NT2/D1 (cell line): ENCODE results near the gene DNAH1.

Source experiments
- DNase-seq: peaks from one replicate; pipeline ENCODE4 v3.0.0-alpha.2; 2011; ENCODE audit warnings: low read depth, low spot score
- H3K27me3 ChIP-seq: 2 replicates; pipeline ENCODE4 v1.6.0; 2011; ENCODE audit warnings: mild to moderate bottlenecking; ENCODE audit not compliant: insufficient read length, insufficient read depth
- H3K36me3 ChIP-seq: 2 replicates; pipeline ENCODE4 v1.6.1; 2011; ENCODE audit warnings: mild to moderate bottlenecking, low read length, mixed read lengths; ENCODE audit not compliant: insufficient read depth, insufficient read length
- H3K4me1 ChIP-seq: 2 replicates; pipeline ENCODE4 v1.5.1; 2011; ENCODE audit not compliant: insufficient read depth, insufficient read length
- H3K4me3 ChIP-seq: 2 replicates; pipeline ENCODE4 v1.5.1; 2011; ENCODE audit warnings: low read depth; ENCODE audit not compliant: insufficient read length
- H3K9ac ChIP-seq: 2 replicates; pipeline ENCODE4 v1.6.0; 2011; ENCODE audit warnings: low read depth; ENCODE audit not compliant: insufficient read length
- H3K9me3 ChIP-seq: 2 replicates; pipeline ENCODE4 v1.5.1; 2011; ENCODE audit warnings: mild to moderate bottlenecking, low read length; ENCODE audit not compliant: insufficient read depth
- SUZ12 ChIP-seq: IDR thresholded peaks from 2 replicates; pipeline ENCODE4 v1.6.1; 2011; ENCODE audit not compliant: insufficient read length, insufficient read depth; ENCODE audit errors: extremely low read depth
- YY1 ChIP-seq: IDR thresholded peaks from 2 replicates; pipeline ENCODE4 v1.6.1; 2011; ENCODE audit not compliant: insufficient read length, insufficient read depth
- ZNF274 ChIP-seq: IDR thresholded peaks from 2 replicates; pipeline ENCODE4 v1.6.1; 2011; ENCODE audit warnings: mild to moderate bottlenecking, low read depth, low read length

The DNAH1 gene

GRCh38 chr3:52351762-52352368 lies 35.7 kb downstream of the DNAH1 start:
- Histone ChIP-seq H3K4me1 (peaks cover 9% of the 10 kb centered on the region), H3K36me3 (peaks cover 23% of the 10 kb centered on the region), H3K27me3 (no peaks in the 10 kb centered on the region), H3K9ac (no peak overlapping the region), H3K9me3 (no peaks in the 10 kb centered on the region), H3K4me3 (no peak overlapping the region)
- TF ChIP-seq YY1 = no peak
- TF ChIP-seq SUZ12 = no peak
- no peak for TF ChIP-seq ZNF274
- DNase-seq = no peak

- no peaks in the 10 kb centered on the region for H3K9me3 ChIP-seq
- no peak for DNase-seq
- TF ChIP-seq SUZ12 (no peak), YY1 (no peak), ZNF274 (no peak)
- no peak overlapping the region for H3K9ac ChIP-seq
- peaks cover 23% of the 10 kb centered on the region for H3K36me3 ChIP-seq
- H3K4me3 ChIP-seq = no peak overlapping the region
- H3K27me3 ChIP-seq = no peaks in the 10 kb centered on the region
- peaks cover 9% of the 10 kb centered on the region for H3K4me1 ChIP-seq
These were observed 36.4 kb downstream of the DNAH1 start for GRCh38 chr3:52352566-52352965.

- H3K27me3 ChIP-seq = no peaks in the 10 kb centered on the region
- H3K9me3 ChIP-seq = no peaks in the 10 kb centered on the region
- TF ChIP-seq ZNF274 (no peak), SUZ12 (no peak), YY1 (no peak)
- H3K36me3 ChIP-seq = peaks cover 23% of the 10 kb centered on the region
- H3K4me1 ChIP-seq = peaks cover 9% of the 10 kb centered on the region
- no peak for DNase-seq
- H3K4me3 ChIP-seq = no peak overlapping the region
- H3K9ac ChIP-seq = no peak overlapping the region
These were observed 37.3 kb downstream of the DNAH1 start for GRCh38 chr3:52353291-52353855.

- no peak for DNase-seq
- no peak overlapping the region for H3K4me3 ChIP-seq
- H3K4me1 ChIP-seq = peaks cover 9% of the 10 kb centered on the region
- peaks cover 18% of the 10 kb centered on the region for H3K36me3 ChIP-seq
- no peak for TF ChIP-seq YY1
- no peak for TF ChIP-seq ZNF274
- TF ChIP-seq SUZ12 = no peak
- no peaks in the 10 kb centered on the region for H3K9me3 ChIP-seq
- H3K27me3 ChIP-seq = no peaks in the 10 kb centered on the region
- no peak overlapping the region for H3K9ac ChIP-seq
These were observed 38.6 kb downstream of the DNAH1 start for GRCh38 chr3:52354676-52355075.

- no peaks in the 10 kb centered on the region for H3K27me3 ChIP-seq
- TF ChIP-seq YY1 (no peak), ZNF274 (no peak), SUZ12 (no peak)
- peaks cover 18% of the 10 kb centered on the region for H3K36me3 ChIP-seq
- no peaks in the 10 kb centered on the region for H3K9me3 ChIP-seq
- DNase-seq = no peak
- H3K4me1 ChIP-seq = peaks cover 9% of the 10 kb centered on the region
- no peak overlapping the region for H3K9ac ChIP-seq
- H3K4me3 ChIP-seq = no peak overlapping the region
These were observed 39.4 kb downstream of the DNAH1 start for GRCh38 chr3:52355526-52355925.

GRCh38 chr3:52356126-52356525 lies 40.0 kb downstream of the DNAH1 start:
- no peak overlapping the region for H3K9ac ChIP-seq
- no peak for TF ChIP-seq ZNF274
- TF ChIP-seq SUZ12 = no peak
- no peak for TF ChIP-seq YY1
- H3K36me3 ChIP-seq = peaks cover 22% of the 10 kb centered on the region
- DNase-seq = no peak
- no peak overlapping the region for H3K4me3 ChIP-seq
- peaks cover 9% of the 10 kb centered on the region for H3K4me1 ChIP-seq
- no peaks in the 10 kb centered on the region for H3K9me3 ChIP-seq
- H3K27me3 ChIP-seq = no peaks in the 10 kb centered on the region

GRCh38 chr3:52357151-52358080 lies 41.3 kb downstream of the DNAH1 start:
- Histone ChIP-seq H3K4me1 (peaks cover 9% of the 10 kb centered on the region), H3K9ac (no peak overlapping the region), H3K36me3 (peaks cover 25% of the 10 kb centered on the region), H3K4me3 (no peak overlapping the region), H3K9me3 (no peaks in the 10 kb centered on the region), H3K27me3 (no peaks in the 10 kb centered on the region)
- no peak for TF ChIP-seq SUZ12
- TF ChIP-seq ZNF274 = no peak
- TF ChIP-seq YY1 = no peak
- no peak for DNase-seq
